Measurements from ENCODE around the gene INAFM2. TPM values are rescaled to one million over a fixed set of nuclear protein-coding genes. Genes with fewer than 3 reads are reported as not detected.
A peak's percentile ranks its signal among the peaks of the same experiment; 100 is the strongest.

Gene INAFM2
- polyA plus RNA-seq, 1 experiment: 7.3 TPM

GRCh38 chr15:40314723-40315276, 8.7 kb upstream of the INAFM2 start:
- ChIA-PET POLR2A (interaction anchor here (1.0 to 1.1 kb wide), 2 partner anchors 14 to 16 kb away, joined by 3 to 4 read pairs; no protein-coding TSS in a partner anchor), CTCF (interaction anchor here (0.9 to 11.9 kb wide), 7 partner anchors 8 to 122 kb away, joined by 3 to 127 read pairs (median 4); partner anchors contain the start of gene CCDC9B)
- DNase-seq (ENCODE audit: low read depth): no peak
- no peak overlapping the region for H3K4me3 ChIP-seq (ENCODE audit: low read depth, low read length)
- H3K27me3 ChIP-seq (ENCODE audit: control insufficient read depth, insufficient read depth, low read length): peaks cover 7% of the 10 kb centered on the region
- H3K36me3 ChIP-seq (ENCODE audit: control insufficient read depth, insufficient read depth, low read length): no peaks in the 10 kb centered on the region
- TF ChIP-seq CTCF (IDR thresholded peaks at IDR 0.05; ENCODE audit: insufficient read depth, low read depth, low read length): no peak

GRCh38 chr15:40316931-40317330, 6.6 kb upstream of the INAFM2 start:
- Histone ChIP-seq H3K4me3 (ENCODE audit: low read depth, low read length) (no peak overlapping the region), H3K36me3 (ENCODE audit: control insufficient read depth, insufficient read depth, low read length) (no peaks in the 10 kb centered on the region), H3K27me3 (ENCODE audit: control insufficient read depth, insufficient read depth, low read length) (peaks cover 1% of the 10 kb centered on the region)
- no peak for TF ChIP-seq CTCF (IDR thresholded peaks at IDR 0.05; ENCODE audit: insufficient read depth, low read depth, low read length)
- no peak for DNase-seq (ENCODE audit: low read depth)
- CTCF ChIA-PET: interaction anchor here (1.8 to 11.9 kb wide), 6 partner anchors 9 to 105 kb away, joined by 3 to 127 read pairs (median 6); partner anchors contain the start of genes CCDC9B and PLCB2
- POLR2A ChIA-PET: no interaction called here

GRCh38 chr15:40317580-40317979, 5.9 kb upstream of the INAFM2 start:
- Histone ChIP-seq H3K27me3 (ENCODE audit: control insufficient read depth, insufficient read depth, low read length) (no peaks in the 10 kb centered on the region; the same call in 1 of the 2 replicates), H3K36me3 (ENCODE audit: control insufficient read depth, insufficient read depth, low read length) (no peaks in the 10 kb centered on the region), H3K4me3 (ENCODE audit: low read depth, low read length) (no peak overlapping the region)
- TF ChIP-seq CTCF (IDR thresholded peaks at IDR 0.05; ENCODE audit: insufficient read depth, low read depth, low read length): no peak
- DNase-seq (ENCODE audit: low read depth): no peak
- CTCF ChIA-PET: interaction anchor here (1.8 to 11.9 kb wide), 5 partner anchors 9 to 104 kb away, joined by 3 to 127 read pairs (median 7); partner anchors contain the start of genes CCDC9B and PLCB2
- POLR2A ChIA-PET: no interaction called here

- ChIA-PET POLR2A (no interaction called here), CTCF (interaction anchor here (0.7 to 8.1 kb wide), 17 partner anchors 8 to 111 kb away, joined by 3 to 124 read pairs (median 4); partner anchors contain the start of gene CCDC9B)
- no peaks in the 10 kb centered on the region; the same call in 1 of the 2 replicates for H3K27me3 ChIP-seq (ENCODE audit: control insufficient read depth, insufficient read depth, low read length)
- TF ChIP-seq CTCF (IDR thresholded peaks at IDR 0.05; ENCODE audit: insufficient read depth, low read depth, low read length): no peak
- no peak for DNase-seq (ENCODE audit: low read depth)
- no peaks in the 10 kb centered on the region for H3K36me3 ChIP-seq (ENCODE audit: control insufficient read depth, insufficient read depth, low read length)
- H3K4me3 ChIP-seq (ENCODE audit: low read depth, low read length): no peak overlapping the region
These were observed 3.1 kb upstream of the INAFM2 start for GRCh38 chr15:40320409-40320808.

GRCh38 chr15:40320931-40321371, 2.5 kb upstream of the INAFM2 start:
- DNase-seq (ENCODE audit: low read depth): no peak
- Histone ChIP-seq H3K4me3 (ENCODE audit: low read depth, low read length) (no peak overlapping the region), H3K36me3 (ENCODE audit: control insufficient read depth, insufficient read depth, low read length) (no peaks in the 10 kb centered on the region), H3K27me3 (ENCODE audit: control insufficient read depth, insufficient read depth, low read length) (no peaks in the 10 kb centered on the region; the same call in 1 of the 2 replicates)
- CTCF ChIA-PET: interaction anchor here (0.6 to 8.1 kb wide), 17 partner anchors 10 to 110 kb away, joined by 3 to 124 read pairs (median 4); partner anchors contain the start of gene CCDC9B
- TF ChIP-seq CTCF (IDR thresholded peaks at IDR 0.05; ENCODE audit: insufficient read depth, low read depth, low read length): peak; percentile 91
- POLR2A ChIA-PET: no interaction called here
